ENCODE measurements around the gene SLC13A3.

Gene SLC13A3

GRCh38 chr20:46551522-46552381 is 99.5 kb downstream of the SLC13A3 start:
- no peak for DNase-seq

- DNase-seq, result no peak
Measured at GRCh38 chr20:46550461-46550860, 100.8 kb downstream of the SLC13A3 start, which contains the start of gene OCSTAMP. Gene OCSTAMP, minus strand, starts transcription at chr20:46550654. Its CDS starts 94 bp downstream, at chr20:46550560.

GRCh38 chr20:46549188-46549972 is 101.9 kb downstream of the SLC13A3 start:
- no peak for DNase-seq

- no peak for DNase-seq
Measured at GRCh38 chr20:46548688-46549087, 102.6 kb downstream of the SLC13A3 start.

GRCh38 chr20:46547995-46548394 is 103.3 kb downstream of the SLC13A3 start:
- no peak for DNase-seq

- no peak for DNase-seq
Measured at GRCh38 chr20:46546936-46547335, 104.3 kb downstream of the SLC13A3 start.

- no peak for DNase-seq
Measured at GRCh38 chr20:46546298-46546697, 105.0 kb downstream of the SLC13A3 start.

GRCh38 chr20:46545827-46546138 is 105.5 kb downstream of the SLC13A3 start:
- DNase-seq, result no peak

GRCh38 chr20:46545077-46545826 is 106.0 kb downstream of the SLC13A3 start:
- no peak for DNase-seq

GRCh38 chr20:46544576-46544975 is 106.7 kb downstream of the SLC13A3 start:
- no peak for DNase-seq

- DNase-seq, result no peak
Measured at GRCh38 chr20:46543959-46544358, 107.3 kb downstream of the SLC13A3 start.

GRCh38 chr20:46543033-46543432 is 108.2 kb downstream of the SLC13A3 start:
- DNase-seq, result no peak

GRCh38 chr20:46541229-46541935 is 109.9 kb downstream of the SLC13A3 start:
- no peak for DNase-seq

- no peak for DNase-seq
Measured at GRCh38 chr20:46539113-46539512, 112.1 kb downstream of the SLC13A3 start.

- no peak for DNase-seq
Measured at GRCh38 chr20:46530640-46531039, 120.6 kb downstream of the SLC13A3 start.

GRCh38 chr20:46523696-46524328 is 127.4 kb downstream of the SLC13A3 start:
- no peak for DNase-seq

- DNase-seq, result no peak
Measured at GRCh38 chr20:46523108-46523507, 128.2 kb downstream of the SLC13A3 start.

- peak; percentile 8 for DNase-seq
Measured at GRCh38 chr20:46520976-46521579, 130.2 kb downstream of the SLC13A3 start.

GRCh38 chr20:46520540-46520939 is 130.7 kb downstream of the SLC13A3 start:
- no peak for DNase-seq

- DNase-seq, result no peak
Measured at GRCh38 chr20:46519471-46520068, 131.7 kb downstream of the SLC13A3 start.
